Neuronal stem cell (in vitro differentiated cells): ENCODE data around the gene PDZD4.

Experiments used
- DNase-seq: peaks from one replicate; pipeline ENCODE4 v3.0.0-alpha.2; 2013; ENCODE audit warnings: low spot score
- H2AFZ ChIP-seq: one replicate; pipeline ENCODE4 v1.6.1; 2013; ENCODE audit warnings: mild to moderate bottlenecking, low read length, inconsistent platforms
- H2AK5ac ChIP-seq: 2 replicates; pipeline ENCODE4 v1.6.1; 2013; ENCODE audit warnings: low read depth, mild to moderate bottlenecking, inconsistent platforms, low read length, moderate library complexity, mixed read lengths
- H2BK120ac ChIP-seq: 2 replicates; pipeline ENCODE4 v1.6.1; 2013; ENCODE audit warnings: low read depth, mild to moderate bottlenecking, inconsistent platforms, low read length, moderate library complexity, mixed read lengths
- H2BK12ac ChIP-seq: one replicate; pipeline ENCODE4 v1.6.1; 2013; ENCODE audit warnings: low read length, inconsistent platforms
- H2BK15ac ChIP-seq: 2 replicates; pipeline ENCODE4 v1.6.1; 2013; ENCODE audit warnings: mild to moderate bottlenecking, low read length, inconsistent platforms, mixed read lengths
- H2BK5ac ChIP-seq: one replicate; pipeline ENCODE4 v1.6.1; 2013; ENCODE audit warnings: inconsistent platforms, mild to moderate bottlenecking, low read length, moderate library complexity
- H3K14ac ChIP-seq: one replicate; pipeline ENCODE4 v1.6.1; 2013; ENCODE audit warnings: low read length, inconsistent platforms
- H3K18ac ChIP-seq: 2 replicates; pipeline ENCODE4 v1.6.1; 2013; ENCODE audit warnings: low read length, inconsistent platforms
- H3K23ac ChIP-seq: 2 replicates; pipeline ENCODE4 v1.6.1; 2013; ENCODE audit warnings: low read depth, mild to moderate bottlenecking, mixed read lengths, low read length, inconsistent platforms; ENCODE audit not compliant: poor library complexity
- H3K27ac ChIP-seq: replicated peaks from 3 replicates; pipeline ENCODE4 v1.5.1; 2013; ENCODE audit warnings: low read length, inconsistent platforms
- H3K27me3 ChIP-seq, 3 experiments: 2 replicates each; pipeline ENCODE4 v1.6.1; 2013; ENCODE audit warnings: low read length in 3 of 3, mild to moderate bottlenecking in 2 of 3, inconsistent platforms in 1 of 3, low read depth in 1 of 3, mixed read lengths in 1 of 3, moderate library complexity in 1 of 3; ENCODE audit not compliant: control insufficient read depth in 3 of 3, insufficient read depth in 3 of 3
- H3K36me3 ChIP-seq, 2 donors: replicated peaks in 1 of 2; 2 replicates each; pipeline ENCODE4 v1.6.1; 2013; ENCODE audit warnings: low read length in 2 of 2; ENCODE audit not compliant: control insufficient read depth in 2 of 2, insufficient read depth in 2 of 2
- H3K4ac ChIP-seq: 2 replicates; pipeline ENCODE4 v1.6.1; 2013; ENCODE audit warnings: inconsistent platforms, mild to moderate bottlenecking, low read length, moderate library complexity
- H3K4me1 ChIP-seq, 2 donors: 1 replicate in 1 of 2; 2 replicates in 1 of 2; pipeline ENCODE4 v1.6.1; 2013; ENCODE audit warnings: low read length in 2 of 2, low read depth in 1 of 2; ENCODE audit not compliant: control insufficient read depth in 2 of 2, insufficient read depth in 1 of 2
- H3K4me2 ChIP-seq: one replicate; pipeline ENCODE4 v1.6.1; 2013; ENCODE audit warnings: mild to moderate bottlenecking, low read length, inconsistent platforms; ENCODE audit not compliant: insufficient read depth, poor library complexity, severe bottlenecking
- H3K4me3 ChIP-seq, 2 donors: 2 replicates each; pipeline ENCODE4 v1.5.1; 2013; ENCODE audit warnings: low read length in 2 of 2, mild to moderate bottlenecking in 2 of 2, inconsistent platforms in 1 of 2, moderate library complexity in 1 of 2
- H3K79me1 ChIP-seq: one replicate; pipeline ENCODE4 v1.6.1; 2013; ENCODE audit warnings: low read depth, mild to moderate bottlenecking, inconsistent platforms, low read length, moderate library complexity
- H3K9ac ChIP-seq: one replicate; pipeline ENCODE4 v1.6.1; 2013; ENCODE audit warnings: mild to moderate bottlenecking, low read depth, low read length, inconsistent platforms; ENCODE audit not compliant: poor library complexity
- H3K9me3 ChIP-seq, 2 donors: replicated peaks in 1 of 2; 2 replicates each; pipeline versions ENCODE3 to v1.6.1; 2013; ENCODE audit warnings: low read length in 2 of 2, mild to moderate bottlenecking in 2 of 2, inconsistent platforms in 1 of 2, low read depth in 1 of 2, mixed read lengths in 1 of 2, moderate library complexity in 1 of 2; ENCODE audit not compliant: control insufficient read depth in 2 of 2, insufficient read depth in 1 of 2
- H4K8ac ChIP-seq: one replicate; pipeline ENCODE4 v1.6.1; 2013; ENCODE audit warnings: low read depth, mild to moderate bottlenecking, inconsistent platforms, low read length, moderate library complexity
- H4K91ac ChIP-seq: one replicate; pipeline ENCODE4 v1.6.1; 2013; ENCODE audit warnings: low read length, low read depth, mild to moderate bottlenecking, inconsistent platforms; ENCODE audit not compliant: poor library complexity
- WGBS, 2 donors: extraction: QIAGEN DNeasy Blood & Tissue Kit; methylation state at CpG; one replicate each; pipeline ENCODE4 v1.1.7; 2013; ENCODE audit warnings: missing lambda C conversion rate in 2 of 2, mixed read lengths in 1 of 2; ENCODE audit not compliant: insufficient read length in 2 of 2, insufficient replicate concordance in 1 of 2; ENCODE audit errors: extremely low coverage in 2 of 2; 5-methylcytosine and 5-hydroxymethylcytosine counted together

The PDZD4 gene

DNA sequence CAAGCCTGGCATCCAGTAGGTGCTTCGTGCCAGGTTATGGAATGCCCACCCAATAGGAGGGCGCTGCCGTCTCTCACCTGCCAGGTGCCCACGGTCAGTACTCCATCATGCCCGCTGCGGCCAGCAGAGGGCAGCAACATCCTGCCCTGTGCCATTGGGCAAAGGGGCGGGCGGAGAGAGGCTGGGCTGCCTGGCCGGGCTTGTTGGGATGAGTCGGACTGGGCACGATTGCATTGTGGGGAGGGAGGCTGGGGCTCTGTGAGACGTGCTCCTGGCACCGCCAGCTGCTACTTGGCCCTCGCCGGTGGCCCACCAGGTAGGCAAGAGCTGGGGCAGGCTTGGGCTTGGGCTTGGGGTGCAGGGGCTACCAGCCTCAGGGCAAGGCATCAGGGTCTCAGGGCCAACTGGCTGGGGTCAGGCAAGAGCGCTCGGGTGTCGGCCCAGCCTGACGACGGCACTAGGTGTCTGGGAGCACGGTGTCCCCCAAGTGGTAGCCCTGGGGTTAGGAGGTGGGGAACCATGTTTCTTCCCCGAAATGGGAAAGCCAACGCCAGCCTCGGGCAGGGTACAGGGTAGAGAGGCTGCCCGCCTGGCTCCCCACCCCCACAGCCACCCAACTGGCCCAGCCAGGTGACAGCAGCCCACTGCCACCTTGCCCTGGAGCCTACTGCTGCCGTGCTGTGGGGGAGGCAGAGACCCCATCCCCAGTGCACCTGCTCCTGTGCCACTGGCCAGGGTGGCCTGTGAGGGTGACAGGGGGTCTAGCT is 66.2 kb downstream of the PDZD4 start, which contains the start of gene PLXNB3:
TSS of gene PLXNB3 (plus strand) at position 261 of the 767 bp plus-strand sequence. CDS start 1,287 bp downstream, outside the sequence.
- peak within 1 kb of the TSS; percentile 90 for H2BK12ac ChIP-seq
- no peak within 1 kb of the TSS for H2AFZ ChIP-seq
- H3K27ac ChIP-seq, result no peak within 1 kb of the TSS
- H3K36me3 ChIP-seq, result no peaks in the 10 kb centered on the region
- peak within 1 kb of the TSS; percentile 38 for H3K14ac ChIP-seq
- H2BK5ac ChIP-seq, result peak within 1 kb of the TSS; percentile 82
- H4K91ac ChIP-seq, result no peak within 1 kb of the TSS
- H3K9me3 ChIP-seq, result no peaks in the 10 kb centered on the region
- no peak within 1 kb of the TSS for H3K9ac ChIP-seq
- H3K4ac ChIP-seq, result no peak within 1 kb of the TSS
- H3K18ac ChIP-seq, result peak within 1 kb of the TSS; percentile 64
- H4K8ac ChIP-seq, result no peak within 1 kb of the TSS
- no peaks in the 10 kb centered on the region for H3K79me1 ChIP-seq
- no peaks in the 10 kb centered on the region for H3K27me3 ChIP-seq
- H3K23ac ChIP-seq, result peak within 1 kb of the TSS; percentile 80
- H2BK120ac ChIP-seq, result no peak within 1 kb of the TSS
- H2AK5ac ChIP-seq, result peak within 1 kb of the TSS; percentile 81
- no peak within 1 kb of the TSS for H2BK15ac ChIP-seq
- DNase-seq, result peak; percentile 47
- WGBS, 2 donors, result no CpG with 5 or more reads among the region's 26 CpGs
- peaks cover 9 to 17% of the 10 kb centered on the region in 2 donors for H3K4me1 ChIP-seq
- H3K4me3 ChIP-seq, result no peak within 1 kb of the TSS
- H3K4me2 ChIP-seq, result no peak within 1 kb of the TSS

DNA sequence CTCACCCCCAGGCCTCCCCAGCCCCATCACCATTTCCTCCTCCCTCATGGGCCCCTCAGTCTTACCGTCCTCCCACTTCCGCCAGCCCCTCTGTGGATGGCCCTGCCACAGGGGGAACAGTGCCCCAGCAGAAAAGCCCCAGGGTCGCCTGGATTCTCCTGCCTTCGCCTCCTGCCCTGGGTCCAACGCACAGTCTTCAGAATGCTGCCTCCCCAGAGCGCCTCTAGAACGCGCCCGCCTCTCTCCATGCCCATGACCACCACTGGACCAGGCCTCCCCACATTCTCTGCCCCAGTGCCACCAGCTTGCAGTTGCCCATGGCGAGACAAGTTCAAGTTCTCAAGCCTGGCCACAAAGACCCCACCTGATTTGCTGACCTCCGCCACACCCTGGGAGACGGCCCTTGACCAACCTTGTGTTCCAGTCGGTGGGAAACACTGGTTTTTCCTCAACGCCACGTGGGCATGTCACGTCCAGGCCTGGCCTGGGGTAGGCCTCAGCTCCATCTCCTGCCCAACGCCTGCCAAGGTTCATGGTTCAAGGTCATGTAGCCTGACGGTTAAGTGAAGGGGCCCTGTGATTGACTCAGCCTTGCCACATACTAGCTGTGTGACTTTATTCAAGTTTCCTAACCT is 66.9 kb downstream of the PDZD4 start:
- H2AK5ac ChIP-seq, result no peak overlapping the region
- H3K36me3 ChIP-seq, result no peaks in the 10 kb centered on the region
- H3K14ac ChIP-seq, result no peak overlapping the region
- no peaks in the 10 kb centered on the region for H3K9me3 ChIP-seq
- WGBS, 2 donors, result no CpG with 5 or more reads among the region's 18 CpGs
- peaks cover 9 to 17% of the 10 kb centered on the region in 2 donors for H3K4me1 ChIP-seq
- no peak overlapping the region for H3K4ac ChIP-seq
- no peak overlapping the region for H3K4me2 ChIP-seq
- no peak for DNase-seq
- H3K18ac ChIP-seq, result peak overlapping the region; percentile 48
- H2BK120ac ChIP-seq, result no peak overlapping the region
- H3K79me1 ChIP-seq, result no peaks in the 10 kb centered on the region
- H3K4me3 ChIP-seq, result no peak overlapping the region
- H4K91ac ChIP-seq, result no peak overlapping the region
- H3K9ac ChIP-seq, result no peak overlapping the region
- H3K27me3 ChIP-seq, result no peaks in the 10 kb centered on the region
- no peak overlapping the region for H2AFZ ChIP-seq
- H2BK12ac ChIP-seq, result peak overlapping the region; percentile 41
- H3K27ac ChIP-seq, result no peak overlapping the region
- H3K23ac ChIP-seq, result no peak overlapping the region
- no peak overlapping the region for H2BK15ac ChIP-seq
- no peak overlapping the region for H4K8ac ChIP-seq
- H2BK5ac ChIP-seq, result no peak overlapping the region

DNA sequence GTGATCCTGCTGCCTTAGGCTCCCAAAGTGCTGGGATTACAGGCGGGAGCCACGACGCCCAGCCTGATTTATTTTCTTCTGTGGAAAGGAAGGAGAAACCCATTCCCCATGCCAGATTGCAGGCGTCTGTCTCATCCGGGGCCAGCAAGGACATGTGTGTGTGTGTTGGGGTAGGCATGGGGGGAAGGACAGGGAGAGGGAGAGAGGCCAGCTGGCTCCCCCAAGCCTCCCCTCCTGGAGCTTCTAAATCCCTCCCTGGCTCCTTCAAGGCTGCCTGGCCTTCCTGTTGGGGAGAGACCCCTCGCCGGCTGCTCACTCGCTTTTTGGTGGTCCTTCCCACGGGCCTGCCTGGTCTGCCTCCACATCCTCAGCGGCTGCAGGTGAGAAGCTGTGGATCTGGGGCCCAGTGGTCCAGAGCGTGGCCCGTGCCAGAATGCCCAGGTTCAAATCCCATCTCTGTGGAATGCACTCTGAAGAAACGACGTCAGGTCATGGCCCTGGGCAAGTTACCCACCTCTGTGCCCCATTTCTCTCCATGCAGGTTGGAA is 67.6 kb downstream of the PDZD4 start:
- Histone ChIP-seq H3K27me3 (no peaks in the 10 kb centered on the region), H2BK120ac (no peak overlapping the region), H3K4me2 (no peak overlapping the region), H3K4me3 (no peak overlapping the region), H3K27ac (no peak overlapping the region), H3K4me1 (peaks cover 9 to 17% of the 10 kb centered on the region in 2 donors), H2BK5ac (no peak overlapping the region), H3K18ac (no peak overlapping the region), H3K14ac (no peak overlapping the region), H3K9me3 (peaks cover 0 to under 1% of the 10 kb centered on the region in 2 donors), H3K23ac (no peak overlapping the region), H3K36me3 (no peaks in the 10 kb centered on the region), H3K79me1 (no peaks in the 10 kb centered on the region), H4K91ac (no peak overlapping the region), H2AK5ac (no peak overlapping the region), H3K4ac (no peak overlapping the region), H4K8ac (no peak overlapping the region), H2BK15ac (no peak overlapping the region), H2AFZ (no peak overlapping the region), H3K9ac (no peak overlapping the region), H2BK12ac (no peak overlapping the region)
- WGBS, 2 donors, result no CpG with 5 or more reads among the region's 14 CpGs
- DNase-seq, result no peak

DNA sequence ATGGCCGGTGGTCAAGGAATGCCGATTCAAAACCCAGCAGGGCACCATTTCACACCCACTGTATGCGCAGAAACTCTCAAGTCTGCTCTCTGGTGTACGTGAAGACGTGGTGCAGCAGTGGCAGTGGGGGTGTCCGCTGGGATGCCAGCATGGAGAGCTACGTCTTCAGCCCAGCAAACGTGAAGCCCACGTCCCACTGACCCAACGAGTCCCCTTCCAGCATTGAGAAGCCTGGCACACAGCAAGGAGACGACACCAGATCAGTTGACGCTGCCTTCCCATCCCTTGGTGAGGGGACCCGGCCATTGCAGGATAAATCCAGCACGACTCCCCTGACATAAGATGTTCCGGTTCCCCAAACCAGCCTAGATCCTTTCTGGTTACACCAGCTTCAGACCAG is 68.5 kb downstream of the PDZD4 start:
- Histone ChIP-seq H3K9me3 (peaks cover 0 to 6% of the 10 kb centered on the region in 2 donors), H2BK15ac (no peak overlapping the region), H2BK5ac (no peak overlapping the region), H3K4me1 (peaks cover 9 to 17% of the 10 kb centered on the region in 2 donors), H3K27ac (no peak overlapping the region), H3K14ac (no peak overlapping the region), H4K8ac (no peak overlapping the region), H3K36me3 (no peaks in the 10 kb centered on the region), H3K4me2 (no peak overlapping the region), H2BK12ac (no peak overlapping the region), H3K4me3 (no peak overlapping the region), H2AK5ac (no peak overlapping the region), H3K4ac (no peak overlapping the region), H2BK120ac (no peak overlapping the region), H3K18ac (no peak overlapping the region), H3K9ac (no peak overlapping the region), H2AFZ (no peak overlapping the region), H3K79me1 (no peaks in the 10 kb centered on the region), H3K23ac (no peak overlapping the region), H3K27me3 (no peaks in the 10 kb centered on the region), H4K91ac (no peak overlapping the region)
- WGBS, 2 donors, result no CpG with 5 or more reads among the region's 15 CpGs
- DNase-seq, result no peak
